ENCODE results near the gene IRF8. TPM values are rescaled to one million over a fixed set of nuclear protein-coding genes. Genes with fewer than 3 reads are reported as not detected.

The IRF8 gene
- total RNA-seq, 1 donor from 2014 or later: 0.59 TPM

DNA sequence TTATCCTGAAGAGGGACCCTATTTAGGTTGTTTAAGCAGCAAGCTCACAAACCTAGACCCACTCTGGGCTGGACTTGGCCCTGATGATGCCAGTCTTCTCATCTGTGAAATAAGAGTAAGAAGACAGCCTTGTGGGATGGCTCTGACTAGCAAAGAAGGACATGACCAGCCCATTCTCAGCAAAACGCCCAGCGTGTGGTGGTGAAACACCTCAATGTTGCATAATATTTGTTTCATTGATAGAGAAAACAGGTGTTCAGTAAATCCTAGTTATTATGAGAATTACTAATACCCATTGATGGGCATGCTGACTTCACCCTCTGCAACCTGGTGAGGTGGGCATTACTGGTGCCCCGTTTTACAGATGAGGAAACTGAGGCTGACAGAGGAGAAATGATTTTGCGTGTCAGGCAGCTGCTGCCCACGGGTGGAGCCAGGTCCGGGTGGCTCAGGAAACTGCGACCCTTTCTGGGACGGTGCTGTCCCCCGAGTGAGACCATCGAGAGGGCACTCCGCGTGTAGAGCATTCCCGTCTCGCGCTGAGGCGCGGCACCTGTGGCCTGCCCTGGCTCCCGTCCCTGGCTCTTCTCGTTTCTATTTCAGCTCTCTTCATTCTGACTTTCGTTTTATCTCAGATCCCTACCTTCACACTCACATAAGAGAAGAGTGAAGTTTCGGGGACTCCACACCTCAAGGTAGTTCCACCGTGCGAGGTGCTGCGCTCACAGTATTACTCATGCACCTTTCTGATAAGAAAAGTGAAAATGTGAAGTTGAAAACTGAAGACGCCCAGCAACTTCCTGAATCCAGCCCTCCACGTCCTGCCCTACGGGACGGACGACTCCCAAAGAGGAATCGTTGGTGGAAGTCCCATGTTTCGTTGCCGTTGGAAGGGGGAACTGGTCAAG is 48.5 kb downstream of the IRF8 start:
- Mint-ChIP-seq H3K27ac (ENCODE audit: unreplicated experiment) (no peak overlapping the region), H3K27me3 (ENCODE audit: low read depth, unreplicated experiment) (peaks cover 76% of the 10 kb centered on the region), H3K4me3 (ENCODE audit: unreplicated experiment) (no peak overlapping the region), H3K9me3 (ENCODE audit: unreplicated experiment) (no peaks in the 10 kb centered on the region), H3K4me1 (ENCODE audit: low read depth, unreplicated experiment) (no peaks in the 10 kb centered on the region), H3K36me3 (ENCODE audit: low read depth, unreplicated experiment) (peaks cover 3% of the 10 kb centered on the region)
- peaks cover 2% of the 10 kb centered on the region for H3K9me3 ChIP-seq (ENCODE audit: insufficient read depth, low read depth, low read length)
- no peak for TF ChIP-seq EZH2 (IDR thresholded peaks at IDR 0.05; ENCODE audit: insufficient read depth, low read length)
- TF ChIP-seq, protein P1, sequence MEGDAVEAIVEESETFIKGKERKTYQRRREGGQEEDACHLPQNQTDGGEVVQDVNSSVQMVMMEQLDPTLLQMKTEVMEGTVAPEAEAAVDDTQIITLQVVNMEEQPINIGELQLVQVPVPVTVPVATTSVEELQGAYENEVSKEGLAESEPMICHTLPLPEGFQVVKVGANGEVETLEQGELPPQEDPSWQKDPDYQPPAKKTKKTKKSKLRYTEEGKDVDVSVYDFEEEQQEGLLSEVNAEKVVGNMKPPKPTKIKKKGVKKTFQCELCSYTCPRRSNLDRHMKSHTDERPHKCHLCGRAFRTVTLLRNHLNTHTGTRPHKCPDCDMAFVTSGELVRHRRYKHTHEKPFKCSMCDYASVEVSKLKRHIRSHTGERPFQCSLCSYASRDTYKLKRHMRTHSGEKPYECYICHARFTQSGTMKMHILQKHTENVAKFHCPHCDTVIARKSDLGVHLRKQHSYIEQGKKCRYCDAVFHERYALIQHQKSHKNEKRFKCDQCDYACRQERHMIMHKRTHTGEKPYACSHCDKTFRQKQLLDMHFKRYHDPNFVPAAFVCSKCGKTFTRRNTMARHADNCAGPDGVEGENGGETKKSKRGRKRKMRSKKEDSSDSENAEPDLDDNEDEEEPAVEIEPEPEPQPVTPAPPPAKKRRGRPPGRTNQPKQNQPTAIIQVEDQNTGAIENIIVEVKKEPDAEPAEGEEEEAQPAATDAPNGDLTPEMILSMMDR (IDR thresholded peaks at IDR 0.05; ENCODE audit: insufficient read depth, low read depth, low read length): no peak
- H4K20me1 ChIP-seq (ENCODE audit: insufficient read depth, low read length): no peaks in the 10 kb centered on the region
- H3K27me3 ChIP-seq (ENCODE audit: insufficient read depth, low read length): peaks cover 31% of the 10 kb centered on the region
- H3K36me3 ChIP-seq (ENCODE audit: insufficient read depth, low read length): no peaks in the 10 kb centered on the region
- H3K79me2 ChIP-seq (ENCODE audit: insufficient read depth, low read length): no peaks in the 10 kb centered on the region
- H3K4me3 ChIP-seq (ENCODE audit: insufficient read depth, low read depth, low read length): no peak overlapping the region
- no peak overlapping the region for H3K9ac ChIP-seq (ENCODE audit: low read length)
- DNase-seq (ENCODE audit: low read depth) (no peak), FAIRE-seq (no peak)
- H3K4me2 ChIP-seq (ENCODE audit: low read length): no peak overlapping the region
- H2AFZ ChIP-seq (ENCODE audit: low read depth, low read length): no peak overlapping the region
- H3K27ac ChIP-seq (ENCODE audit: low read depth, low read length): no peak overlapping the region
- no peaks in the 10 kb centered on the region for H3K4me1 ChIP-seq (ENCODE audit: insufficient read depth, low read length)

DNA sequence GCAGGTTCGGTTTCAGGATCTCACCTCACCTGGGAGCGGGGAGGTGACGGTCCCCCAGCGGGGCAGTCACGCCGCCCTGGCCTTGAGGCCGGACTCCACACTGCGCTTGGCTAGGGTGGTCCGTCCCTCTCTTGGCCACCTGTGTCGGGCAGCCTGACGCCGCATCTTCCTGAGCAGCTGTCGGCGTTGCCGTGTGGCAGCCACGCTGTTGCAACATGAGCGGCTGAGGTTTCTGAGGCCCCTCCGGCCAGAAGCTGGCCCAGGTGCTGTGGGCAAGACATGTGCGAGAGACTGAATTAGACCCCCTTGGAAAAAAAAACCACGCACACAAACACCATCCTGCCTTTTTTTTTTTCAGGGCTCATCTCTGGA is 49.2 kb downstream of the IRF8 start:
- Histone ChIP-seq H4K20me1 (ENCODE audit: insufficient read depth, low read length) (no peaks in the 10 kb centered on the region), H3K9me3 (ENCODE audit: insufficient read depth, low read depth, low read length) (peaks cover 2% of the 10 kb centered on the region), H3K4me1 (ENCODE audit: insufficient read depth, low read length) (no peaks in the 10 kb centered on the region), H3K79me2 (ENCODE audit: insufficient read depth, low read length) (no peaks in the 10 kb centered on the region), H2AFZ (ENCODE audit: low read depth, low read length) (no peak overlapping the region), H3K4me2 (ENCODE audit: low read length) (no peak overlapping the region), H3K36me3 (ENCODE audit: insufficient read depth, low read length) (no peaks in the 10 kb centered on the region), H3K27me3 (ENCODE audit: insufficient read depth, low read length) (peaks cover 31% of the 10 kb centered on the region), H3K27ac (ENCODE audit: low read depth, low read length) (no peak overlapping the region), H3K9ac (ENCODE audit: low read length) (no peak overlapping the region), H3K4me3 (ENCODE audit: insufficient read depth, low read depth, low read length) (no peak overlapping the region)
- FAIRE-seq: no peak
- no peaks in the 10 kb centered on the region for H3K4me1 Mint-ChIP-seq (ENCODE audit: low read depth, unreplicated experiment)
- H3K36me3 Mint-ChIP-seq (ENCODE audit: low read depth, unreplicated experiment): peaks cover 3% of the 10 kb centered on the region
- H3K27ac Mint-ChIP-seq (ENCODE audit: unreplicated experiment): no peak overlapping the region
- peaks cover 2% of the 10 kb centered on the region for H3K9me3 Mint-ChIP-seq (ENCODE audit: unreplicated experiment)
- peaks cover 78% of the 10 kb centered on the region for H3K27me3 Mint-ChIP-seq (ENCODE audit: low read depth, unreplicated experiment)
- TF ChIP-seq EZH2 (IDR thresholded peaks at IDR 0.05; ENCODE audit: insufficient read depth, low read length): no peak
- TF ChIP-seq, protein P1 (IDR thresholded peaks at IDR 0.05; ENCODE audit: insufficient read depth, low read depth, low read length): no peak
- DNase-seq (ENCODE audit: low read depth): no peak
- no peak overlapping the region for H3K4me3 Mint-ChIP-seq (ENCODE audit: unreplicated experiment)

Measured in astrocyte (in vitro differentiated cells and primary cell).